Forelimb muscle (tissue), 1 donor: ENCODE results near the gene SLC25A40. TPM values are rescaled to one million over a fixed set of nuclear protein-coding genes. Genes with fewer than 3 reads are reported as not detected.
"Not testable (repeated sequence)": the region's sequence is repeated elsewhere in the genome, so short reads cannot be mapped to it uniquely, and the experiment has no call there.

Experiments used
- DNase-seq: peaks from one replicate; pipeline ENCODE4 v3.0.0-alpha.2; 2013; ENCODE audit warnings: low read depth
- polyA plus RNA-seq: library from polyadenylated mRNA; unstranded; fragments of 120-200 nt; gene quantifications from one replicate; pipeline ENCODE4 v1.2.1, GENCODE V29; 2013; ENCODE audit not compliant: insufficient read length

The SLC25A40 gene
- polyA plus RNA-seq, result 12.1 TPM

- peak; percentile 70 for DNase-seq
Measured at GRCh38 chr7:87876040-87876868, at the start of gene SLC25A40, which contains the start of gene DBF4. Gene SLC25A40, minus strand, starts transcription at chr7:87876360. Its CDS starts 17,633 bp downstream, at chr7:87858727. Gene DBF4, plus strand, starts transcription at chr7:87876493. Its CDS starts 240 bp downstream, at chr7:87876733.

- not testable (repeated sequence) for DNase-seq
Measured at GRCh38 chr7:87922759-87923395, 46.7 kb upstream of the SLC25A40 start.

DNA sequence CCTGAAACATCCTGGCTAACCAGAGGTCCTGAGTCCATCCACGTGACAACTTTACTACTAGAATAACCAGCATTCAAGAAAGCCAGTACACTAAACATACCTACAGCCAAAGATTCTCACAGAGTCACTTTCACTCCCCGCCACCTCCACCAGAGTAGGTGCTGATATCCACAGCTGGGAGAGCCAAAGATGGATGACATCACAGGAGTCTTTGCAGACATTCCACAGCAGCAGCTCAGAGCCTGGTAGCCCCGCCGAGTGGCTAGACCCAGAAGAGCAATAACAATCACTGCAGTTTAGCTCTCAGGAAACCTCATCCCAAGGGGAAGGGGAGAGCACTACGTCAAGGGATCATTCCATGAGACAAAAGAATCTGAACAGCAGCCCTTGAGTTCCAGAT, 44.4 kb upstream of the SLC25A40 start:
- no peak for DNase-seq

DNA sequence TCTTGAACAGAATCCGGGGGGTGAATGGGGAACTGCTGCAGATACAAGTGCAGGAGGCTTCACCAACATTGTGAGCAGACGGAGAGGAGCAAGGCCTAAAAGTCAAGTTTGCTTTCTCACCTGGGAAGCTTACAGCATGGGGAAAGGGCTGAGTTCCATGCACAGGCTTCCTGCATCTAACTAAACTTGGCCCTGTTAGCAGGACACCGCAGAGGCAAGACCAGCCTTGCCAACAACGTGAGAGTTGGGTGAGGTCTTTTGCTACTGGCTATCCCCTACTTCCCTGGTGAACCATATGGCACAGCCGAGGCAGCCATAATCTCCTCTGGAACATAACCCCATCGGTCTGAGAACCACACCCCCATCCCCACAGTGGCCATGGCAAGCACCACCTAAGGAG, 43.7 kb upstream of the SLC25A40 start:
- DNase-seq, result no peak

DNA sequence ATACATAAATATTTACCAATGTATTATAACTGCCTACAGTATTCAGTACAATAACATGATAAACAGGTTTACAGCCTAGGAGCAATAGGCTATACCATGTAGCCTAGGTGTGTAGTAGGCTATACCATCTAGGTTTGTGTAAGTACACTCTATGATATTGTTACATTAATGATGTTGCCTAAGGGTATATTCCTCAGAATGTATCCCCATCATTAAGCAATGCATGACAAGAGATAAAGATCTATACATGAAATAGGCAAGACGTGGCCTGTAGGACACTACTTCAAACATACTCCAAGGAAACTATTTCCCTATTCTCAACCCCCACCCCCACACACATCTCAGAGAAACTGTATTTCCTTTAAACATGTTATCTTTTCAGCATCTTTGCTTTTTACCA, 42.6 kb upstream of the SLC25A40 start:
- no peak for DNase-seq

GRCh38 chr7:87912121-87912520, 36.0 kb upstream of the SLC25A40 start:
- no peak for DNase-seq

GRCh38 chr7:87908814-87909213, 32.7 kb upstream of the SLC25A40 start:
- DNase-seq, result not testable (repeated sequence)

- not testable (repeated sequence) for DNase-seq
Measured at GRCh38 chr7:87907136-87907906, 31.2 kb upstream of the SLC25A40 start.

DNA sequence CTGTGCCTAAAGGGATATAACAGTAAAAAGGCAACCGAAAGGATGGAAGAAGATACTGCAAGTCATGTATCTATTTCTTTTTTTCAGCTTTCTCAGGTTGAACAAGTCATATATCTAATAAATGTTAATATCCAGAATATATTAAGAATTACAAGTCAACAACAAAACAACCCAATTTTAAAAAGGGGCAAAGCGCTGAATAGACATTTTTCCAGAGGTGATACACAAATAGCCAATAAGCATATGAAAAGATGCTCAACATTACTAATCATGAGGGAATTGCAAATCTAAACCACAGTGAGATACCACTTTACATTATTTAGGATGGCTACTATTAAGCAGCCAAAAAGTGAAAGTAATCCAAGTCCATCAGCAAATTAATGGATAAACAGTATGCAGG, 23.1 kb upstream of the SLC25A40 start:
- DNase-seq, result no peak

DNA sequence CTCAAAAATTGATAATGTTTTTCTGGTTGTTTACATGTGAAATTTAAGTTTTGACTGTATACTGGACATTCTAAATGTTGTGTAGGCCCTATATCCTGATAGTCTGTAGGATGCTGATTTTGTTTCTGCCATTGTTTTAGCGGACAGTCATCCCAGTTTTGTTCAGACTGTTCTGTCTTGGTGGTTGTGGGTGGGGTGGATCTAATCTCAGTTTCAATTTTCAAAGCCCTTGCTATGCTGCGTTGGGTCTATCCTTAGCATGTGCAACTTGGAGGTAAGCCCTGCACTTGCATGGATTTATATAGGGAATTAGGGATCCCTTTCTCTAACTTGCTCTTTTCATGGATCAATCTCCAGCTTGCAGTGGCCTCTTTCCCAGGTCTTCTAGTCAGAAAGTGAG, 19.2 kb upstream of the SLC25A40 start:
- DNase-seq, result no peak

DNA sequence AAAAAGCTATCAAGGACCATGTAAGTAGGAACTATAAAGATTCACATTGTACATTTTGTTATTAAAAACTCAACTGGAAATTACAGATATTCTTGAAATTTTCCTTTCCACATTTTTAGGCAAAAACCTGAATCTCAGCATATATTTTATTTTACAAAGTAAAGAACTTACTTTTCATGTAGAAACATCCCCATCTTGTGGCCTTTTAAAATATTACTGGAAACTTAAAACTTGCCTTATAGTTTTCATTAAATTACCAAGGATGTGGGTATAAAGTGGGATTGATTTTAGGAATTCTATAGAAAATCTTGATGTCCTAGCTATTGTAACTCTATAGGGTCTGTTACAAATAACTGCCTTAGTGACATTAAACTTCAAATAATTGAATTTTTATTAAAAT, 10.7 kb upstream of the SLC25A40 start:
- DNase-seq, result no peak

DNA sequence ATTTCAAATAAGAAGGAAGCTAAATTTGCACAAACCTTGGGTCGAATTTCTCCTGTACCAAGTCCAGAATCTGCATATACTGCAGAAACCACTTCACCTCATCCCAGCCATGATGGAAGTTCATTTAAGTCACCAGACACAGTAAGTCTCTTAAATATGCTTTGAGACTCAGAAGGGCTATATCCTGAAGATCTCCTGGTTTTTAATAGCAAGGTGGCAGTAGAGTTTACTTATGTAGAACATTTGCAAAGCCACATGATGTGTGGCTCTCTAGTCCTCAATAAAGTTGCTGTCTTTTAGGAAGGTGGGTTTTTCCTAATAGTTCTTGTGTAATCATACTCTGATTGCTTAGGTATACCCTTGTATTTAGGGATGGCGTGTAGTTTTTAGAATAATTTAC, 8.9 kb upstream of the SLC25A40 start:
- no peak for DNase-seq

DNA sequence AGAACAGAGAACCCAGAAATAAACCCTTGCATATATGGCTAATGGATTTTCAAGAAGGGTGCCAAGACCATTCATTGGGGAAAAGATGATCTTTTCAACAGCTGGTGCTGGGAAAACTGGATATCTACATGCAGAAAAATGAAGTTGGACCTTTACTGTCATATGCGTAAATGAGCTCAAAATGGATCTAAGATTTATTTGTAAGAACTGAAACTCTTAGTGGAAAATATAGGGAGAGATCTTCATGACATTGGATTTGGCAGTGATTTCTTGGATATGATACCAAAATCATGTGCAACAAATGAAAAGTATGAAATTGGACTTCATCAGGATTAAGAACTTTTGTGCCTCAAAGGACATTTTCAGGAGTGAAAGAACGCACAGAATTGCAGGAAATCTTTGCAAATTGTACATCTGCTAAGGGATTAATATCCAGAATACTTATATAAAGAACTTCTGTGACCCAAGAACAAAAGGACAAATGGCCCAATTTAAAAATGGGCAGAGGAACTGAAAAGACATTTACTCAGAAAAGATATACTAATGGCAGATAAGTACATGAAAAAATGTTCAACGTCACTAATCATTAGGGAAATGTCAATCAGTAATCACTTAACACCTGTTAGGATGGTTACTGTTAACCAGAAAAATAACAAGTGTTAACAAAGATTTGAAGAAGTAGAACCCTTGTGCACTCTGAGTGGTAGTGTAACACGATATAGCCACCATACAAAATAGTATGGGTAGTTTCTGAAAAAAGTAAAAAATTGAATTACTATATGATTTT, 6.2 kb upstream of the SLC25A40 start:
- peak; percentile 52 for DNase-seq

- DNase-seq, result no peak
Measured at GRCh38 chr7:87878208-87878735, 2.1 kb upstream of the SLC25A40 start.

GRCh38 chr7:87877366-87878040, 1.3 kb upstream of the SLC25A40 start:
- DNase-seq, result no peak

DNA sequence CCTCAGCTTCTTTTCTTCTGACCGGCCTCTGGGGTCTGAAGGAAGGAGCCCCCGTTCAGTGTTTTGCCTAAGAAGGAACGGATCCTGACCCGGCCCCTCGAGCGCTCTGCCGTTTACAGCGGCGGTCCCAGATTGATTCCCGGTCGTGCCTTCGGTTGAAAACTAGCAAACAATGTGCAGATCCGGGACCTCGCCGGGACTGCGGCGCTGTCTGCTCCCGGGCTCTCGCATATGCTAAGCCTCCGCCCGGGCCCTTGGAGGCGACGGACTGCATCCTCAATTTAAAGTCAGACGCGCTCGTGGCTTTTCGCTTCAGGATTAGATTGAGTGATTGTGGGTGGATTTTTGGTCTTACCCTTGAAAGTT, 692 bp upstream of the SLC25A40 start:
- no peak for DNase-seq

DNA sequence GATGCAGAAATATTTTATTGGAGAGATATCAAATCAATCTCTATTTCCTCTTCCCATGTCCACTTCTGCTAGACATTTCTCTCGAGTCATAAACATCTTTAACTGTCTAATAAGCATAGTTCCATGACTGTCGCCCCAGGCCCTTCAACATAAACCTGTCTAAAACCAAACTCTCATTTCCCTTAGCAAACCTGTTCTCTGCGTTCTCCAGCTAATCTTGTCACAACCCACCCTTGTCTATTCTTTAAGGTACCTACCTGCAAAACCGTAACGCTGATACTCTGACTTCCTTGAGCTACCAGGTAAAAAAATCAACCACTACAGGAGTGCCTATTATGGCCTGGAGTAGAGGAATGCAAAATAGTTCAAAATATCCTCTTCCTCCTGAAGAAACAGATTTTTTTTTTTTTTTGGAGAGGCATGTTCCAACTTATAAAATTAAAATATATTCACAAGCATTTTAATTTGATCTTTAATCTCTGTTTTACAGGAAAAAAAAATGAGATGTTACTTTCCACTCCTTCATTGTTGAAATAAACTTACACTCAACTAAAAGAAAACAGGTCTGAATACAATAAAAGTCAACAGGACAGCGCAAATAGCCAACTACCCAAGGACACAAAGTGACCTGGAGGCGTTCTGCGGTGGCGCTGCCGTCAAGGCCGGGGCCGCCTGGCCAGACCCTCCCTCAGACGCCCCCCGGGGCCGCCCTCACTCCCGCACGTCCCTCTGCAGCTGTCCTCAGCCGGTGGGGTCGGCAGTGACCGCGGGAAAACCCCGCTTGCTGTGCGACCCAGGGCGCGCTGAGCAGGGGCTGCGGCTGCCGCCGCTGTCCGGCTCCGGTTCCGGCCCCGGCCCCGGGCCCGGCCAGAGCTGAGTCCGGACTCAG, 765 bp downstream of the SLC25A40 start:
- DNase-seq, result no peak

DNA sequence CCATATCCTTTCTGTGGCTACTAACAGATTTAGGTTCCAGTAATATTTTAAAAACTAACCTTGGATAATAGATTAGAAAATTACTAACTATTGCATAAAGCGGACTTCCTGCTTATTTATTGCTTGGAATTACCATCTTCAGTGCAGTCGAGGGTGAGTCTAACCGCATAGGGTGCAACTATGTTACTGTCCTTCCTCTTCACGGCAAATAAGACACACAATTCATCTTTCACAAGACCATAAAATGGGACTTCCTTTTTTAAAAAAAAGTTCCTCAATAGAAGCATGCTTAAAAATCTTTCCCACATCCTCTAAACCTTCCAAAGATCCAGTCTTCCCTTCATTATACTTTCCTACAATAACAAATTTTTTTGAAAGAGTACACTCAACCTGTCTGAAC, 2.1 kb downstream of the SLC25A40 start:
- no peak for DNase-seq

DNA sequence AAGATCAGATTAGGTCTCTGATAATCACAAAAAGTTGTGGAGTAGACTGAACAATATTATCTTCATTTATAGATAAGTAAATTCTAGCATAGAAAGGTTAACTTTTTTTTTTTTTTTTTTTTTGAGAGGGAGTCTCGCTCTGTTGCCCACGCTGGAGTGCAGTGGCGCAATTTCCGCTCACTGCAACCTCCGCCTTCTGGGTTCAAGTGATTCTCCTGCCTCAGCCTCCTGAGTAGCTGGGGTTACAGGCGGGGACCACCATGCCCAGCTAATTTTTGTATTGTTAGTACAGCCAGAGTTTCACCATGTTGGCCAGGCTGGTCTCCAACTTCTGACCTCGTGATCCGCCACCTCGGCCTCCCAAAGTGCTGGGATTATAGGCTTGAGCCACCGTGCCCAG, 2.8 kb downstream of the SLC25A40 start:
- not testable (repeated sequence) for DNase-seq

GRCh38 chr7:87872346-87872745, 3.8 kb downstream of the SLC25A40 start:
- no peak for DNase-seq
